ENCODE measurements around the gene OGFRL1. TPM values are rescaled to one million over a fixed set of nuclear protein-coding genes. Genes with fewer than 3 reads are reported as not detected.

OGFRL1 gene
- total RNA-seq, 1 experiment from 2014 or later, result 70.8 TPM

DNA sequence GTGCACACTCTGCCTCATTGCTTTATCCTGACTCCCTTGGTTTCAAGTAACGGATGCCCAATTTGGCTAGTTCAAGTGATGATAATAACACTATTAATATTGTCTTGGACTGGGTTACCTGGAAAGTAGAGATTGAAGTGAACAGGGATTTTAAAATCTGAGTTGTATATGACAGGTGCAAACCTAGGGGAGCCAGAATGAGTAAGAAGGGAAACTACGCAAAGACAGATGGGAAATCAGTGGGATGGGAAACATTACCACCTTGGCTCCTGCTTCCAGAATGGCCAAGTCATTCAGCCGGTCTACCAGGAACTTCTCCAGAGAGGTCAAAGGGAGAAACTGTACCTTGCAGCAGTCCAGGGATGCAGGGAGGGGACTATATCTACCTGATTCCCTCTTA, 41.9 kb downstream of the OGFRL1 start:
- POLR2A ChIA-PET, result no interaction called here
- Mint-ChIP-seq H3K9me3 (ENCODE audit: unreplicated experiment) (no peaks in the 10 kb centered on the region), H3K27ac (ENCODE audit: low read depth, unreplicated experiment) (no peak overlapping the region), H3K36me3 (ENCODE audit: insufficient read depth, unreplicated experiment) (no peaks in the 10 kb centered on the region), H3K4me1 (ENCODE audit: insufficient read depth, unreplicated experiment) (no peaks in the 10 kb centered on the region), H3K4me3 (ENCODE audit: unreplicated experiment) (no peak overlapping the region), H3K27me3 (ENCODE audit: insufficient read depth, unreplicated experiment) (no peaks in the 10 kb centered on the region)
- CTCF ChIA-PET, result interaction anchor here (0.6 to 1.5 kb wide), 3 partner anchors 15 to 140 kb away, joined by 3 read pairs; no protein-coding TSS in a partner anchor
- BruUV-seq (replicated peaks), result no TSS peak
- intact Hi-C loops (cut with micrococcal nuclease), result no loop called here
- DNase-seq (ENCODE audit: unreplicated experiment), result no peak
- TF ChIP-seq, protein P1, sequence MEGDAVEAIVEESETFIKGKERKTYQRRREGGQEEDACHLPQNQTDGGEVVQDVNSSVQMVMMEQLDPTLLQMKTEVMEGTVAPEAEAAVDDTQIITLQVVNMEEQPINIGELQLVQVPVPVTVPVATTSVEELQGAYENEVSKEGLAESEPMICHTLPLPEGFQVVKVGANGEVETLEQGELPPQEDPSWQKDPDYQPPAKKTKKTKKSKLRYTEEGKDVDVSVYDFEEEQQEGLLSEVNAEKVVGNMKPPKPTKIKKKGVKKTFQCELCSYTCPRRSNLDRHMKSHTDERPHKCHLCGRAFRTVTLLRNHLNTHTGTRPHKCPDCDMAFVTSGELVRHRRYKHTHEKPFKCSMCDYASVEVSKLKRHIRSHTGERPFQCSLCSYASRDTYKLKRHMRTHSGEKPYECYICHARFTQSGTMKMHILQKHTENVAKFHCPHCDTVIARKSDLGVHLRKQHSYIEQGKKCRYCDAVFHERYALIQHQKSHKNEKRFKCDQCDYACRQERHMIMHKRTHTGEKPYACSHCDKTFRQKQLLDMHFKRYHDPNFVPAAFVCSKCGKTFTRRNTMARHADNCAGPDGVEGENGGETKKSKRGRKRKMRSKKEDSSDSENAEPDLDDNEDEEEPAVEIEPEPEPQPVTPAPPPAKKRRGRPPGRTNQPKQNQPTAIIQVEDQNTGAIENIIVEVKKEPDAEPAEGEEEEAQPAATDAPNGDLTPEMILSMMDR (IDR thresholded peaks at IDR 0.05; ENCODE audit: unreplicated experiment), result no peak

DNA sequence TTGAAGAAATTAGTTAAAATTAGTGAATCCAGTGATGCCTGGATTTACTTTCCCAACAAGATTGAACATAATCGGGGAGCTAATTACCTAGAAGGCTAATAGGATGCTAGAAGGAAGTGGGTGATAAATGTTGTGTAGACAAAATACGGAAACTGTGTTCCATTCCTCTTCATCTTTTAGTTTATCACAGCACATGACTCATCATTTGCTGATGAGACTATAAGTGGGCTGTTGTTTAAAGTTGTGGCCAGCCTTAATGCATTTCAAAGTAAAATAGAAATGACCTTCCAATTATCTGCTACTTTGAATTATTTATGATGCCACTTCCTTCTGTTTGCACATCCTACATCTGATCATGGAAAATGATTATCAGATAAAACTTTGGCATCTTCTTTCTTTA, 43.4 kb downstream of the OGFRL1 start:
- no peak for DNase-seq (ENCODE audit: unreplicated experiment)
- POLR2A ChIA-PET, result no interaction called here
- H3K36me3 Mint-ChIP-seq (ENCODE audit: insufficient read depth, unreplicated experiment), result no peaks in the 10 kb centered on the region
- H3K4me3 Mint-ChIP-seq (ENCODE audit: unreplicated experiment), result no peak overlapping the region
- no peak overlapping the region for H3K27ac Mint-ChIP-seq (ENCODE audit: low read depth, unreplicated experiment)
- H3K9me3 Mint-ChIP-seq (ENCODE audit: unreplicated experiment), result no peaks in the 10 kb centered on the region
- CTCF ChIA-PET, result no interaction called here
- no peaks in the 10 kb centered on the region for H3K4me1 Mint-ChIP-seq (ENCODE audit: insufficient read depth, unreplicated experiment)
- no peaks in the 10 kb centered on the region for H3K27me3 Mint-ChIP-seq (ENCODE audit: insufficient read depth, unreplicated experiment)
- intact Hi-C loops (cut with micrococcal nuclease), result no loop called here
- BruUV-seq (replicated peaks), result no TSS peak
- TF ChIP-seq, protein P1 (IDR thresholded peaks at IDR 0.05; ENCODE audit: unreplicated experiment), result no peak

DNA sequence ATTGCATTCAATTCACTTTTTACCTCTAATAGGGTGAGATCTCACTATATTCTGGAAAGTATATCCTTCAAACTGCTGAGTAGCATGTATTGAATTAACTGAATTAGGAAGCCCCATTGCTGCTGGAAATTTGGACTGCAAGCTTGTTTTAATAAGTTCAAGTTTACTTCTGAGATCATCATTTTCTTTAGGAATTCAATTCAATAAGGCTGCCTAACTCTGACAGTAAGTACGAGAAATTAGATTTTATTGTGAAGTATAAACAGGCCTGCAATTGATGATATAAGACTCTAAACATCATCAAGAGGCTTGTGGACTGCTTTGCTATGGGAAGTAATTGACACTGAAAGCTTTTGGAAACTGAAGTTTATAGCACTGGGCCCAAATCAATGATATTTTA, 44.4 kb downstream of the OGFRL1 start:
- intact Hi-C loops (cut with micrococcal nuclease), result no loop called here
- ChIA-PET CTCF (interaction anchor here (0.6 to 1.4 kb wide), 3 partner anchors 45 to 506 kb away, joined by 3 to 9 read pairs (median 5); partner anchors contain the start of gene OGFRL1), POLR2A (interaction anchor here (1.2 to 1.6 kb wide), 5 partner anchors 10 to 45 kb away, joined by 3 to 7 read pairs (median 5); partner anchors contain the start of gene OGFRL1)
- Mint-ChIP-seq H3K9me3 (ENCODE audit: unreplicated experiment) (no peaks in the 10 kb centered on the region), H3K27ac (ENCODE audit: low read depth, unreplicated experiment) (no peak overlapping the region), H3K4me3 (ENCODE audit: unreplicated experiment) (no peak overlapping the region), H3K27me3 (ENCODE audit: insufficient read depth, unreplicated experiment) (no peaks in the 10 kb centered on the region), H3K36me3 (ENCODE audit: insufficient read depth, unreplicated experiment) (no peaks in the 10 kb centered on the region), H3K4me1 (ENCODE audit: insufficient read depth, unreplicated experiment) (no peaks in the 10 kb centered on the region)
- TF ChIP-seq, protein P1 (IDR thresholded peaks at IDR 0.05; ENCODE audit: unreplicated experiment), result no peak
- no TSS peak for BruUV-seq (replicated peaks)
- no peak for DNase-seq (ENCODE audit: unreplicated experiment)

DNA sequence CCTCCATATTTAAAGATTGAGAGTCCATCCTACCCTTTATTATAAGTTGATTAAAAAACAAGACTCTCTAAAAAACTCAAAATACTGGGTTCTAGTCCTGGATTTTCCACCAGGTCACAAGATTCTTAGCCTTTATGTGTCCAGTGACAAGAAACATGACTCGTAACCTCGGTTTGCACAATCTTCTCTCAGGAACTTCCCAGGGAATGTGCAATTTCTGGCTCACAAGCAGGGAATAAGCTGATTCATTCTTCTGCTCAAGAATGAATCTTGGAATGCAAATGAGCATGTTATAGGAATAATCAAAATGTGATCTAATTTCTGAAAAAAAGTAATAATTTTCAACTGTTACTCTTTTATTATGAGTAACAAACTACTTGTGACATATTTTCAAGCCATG, 45.1 kb downstream of the OGFRL1 start:
- Mint-ChIP-seq H3K9me3 (ENCODE audit: unreplicated experiment) (no peaks in the 10 kb centered on the region), H3K27ac (ENCODE audit: low read depth, unreplicated experiment) (peak overlapping the region; percentile 72), H3K4me3 (ENCODE audit: unreplicated experiment) (no peak overlapping the region), H3K4me1 (ENCODE audit: insufficient read depth, unreplicated experiment) (no peaks in the 10 kb centered on the region), H3K27me3 (ENCODE audit: insufficient read depth, unreplicated experiment) (no peaks in the 10 kb centered on the region), H3K36me3 (ENCODE audit: insufficient read depth, unreplicated experiment) (no peaks in the 10 kb centered on the region)
- CTCF ChIA-PET, result interaction anchor here (0.6 to 1.4 kb wide), 3 partner anchors 45 to 507 kb away, joined by 3 to 9 read pairs (median 5); partner anchors contain the start of gene OGFRL1
- no TSS peak for BruUV-seq (replicated peaks)
- POLR2A ChIA-PET, result interaction anchor here (0.6 to 1.6 kb wide), 8 partner anchors 10 to 1422 kb away, joined by 3 to 7 read pairs (median 4); partner anchors contain the start of gene OGFRL1
- peak; percentile 79 for DNase-seq (ENCODE audit: unreplicated experiment)
- TF ChIP-seq, protein P1 (IDR thresholded peaks at IDR 0.05; ENCODE audit: unreplicated experiment), result no peak
- intact Hi-C loops (cut with micrococcal nuclease), result no loop called here
